Measurements from ENCODE around the gene ZNF70. TPM values are rescaled to one million over a fixed set of nuclear protein-coding genes. Genes with fewer than 3 reads are reported as not detected.

Gene ZNF70
- total RNA-seq, 3 donors from 2014 or later, result 2.3 to 3.0 (median 2.6) TPM

- no peaks in the 10 kb centered on the region for H3K9me3 Mint-ChIP-seq
- H3K27me3 Mint-ChIP-seq (ENCODE audit: low read depth), result no peaks in the 10 kb centered on the region
- H3K36me3 Mint-ChIP-seq (ENCODE audit: insufficient read depth), result peaks cover 75% of the 10 kb centered on the region
- DNase-seq (no peak), ATAC-seq (no peak)
- H3K4me1 Mint-ChIP-seq (ENCODE audit: low read depth), result peaks cover 52% of the 10 kb centered on the region
- H3K4me3 Mint-ChIP-seq, result no peak overlapping the region
Measured at GRCh38 chr22:23709107-23709506, 41.8 kb downstream of the ZNF70 start.

DNA sequence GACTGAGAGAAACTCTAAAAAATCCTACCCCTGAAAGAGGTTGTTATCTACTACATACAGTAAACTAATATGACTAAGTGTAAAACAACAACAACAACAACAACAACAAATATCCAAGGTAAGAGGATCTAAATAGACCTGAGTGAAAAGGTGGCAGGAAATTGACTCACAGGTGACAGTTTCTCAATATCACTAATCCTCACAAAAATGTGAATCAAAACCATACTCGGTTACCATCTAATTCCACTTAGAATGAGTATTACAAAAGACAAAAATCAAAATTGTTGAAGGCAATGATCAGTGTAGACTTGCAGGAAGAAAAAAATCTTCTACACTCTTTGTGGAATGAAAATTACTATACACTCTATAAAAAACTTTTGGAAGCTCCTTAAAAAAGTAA, 42.6 kb downstream of the ZNF70 start:
- H3K9me3 Mint-ChIP-seq, result no peaks in the 10 kb centered on the region
- H3K4me1 Mint-ChIP-seq (ENCODE audit: low read depth), result peaks cover 54% of the 10 kb centered on the region
- no peaks in the 10 kb centered on the region for H3K27me3 Mint-ChIP-seq (ENCODE audit: low read depth)
- ATAC-seq (peak; percentile 33 to 45), DNase-seq (no peak)
- no peak overlapping the region for H3K4me3 Mint-ChIP-seq
- H3K36me3 Mint-ChIP-seq (ENCODE audit: insufficient read depth), result peaks cover 75% of the 10 kb centered on the region

DNA sequence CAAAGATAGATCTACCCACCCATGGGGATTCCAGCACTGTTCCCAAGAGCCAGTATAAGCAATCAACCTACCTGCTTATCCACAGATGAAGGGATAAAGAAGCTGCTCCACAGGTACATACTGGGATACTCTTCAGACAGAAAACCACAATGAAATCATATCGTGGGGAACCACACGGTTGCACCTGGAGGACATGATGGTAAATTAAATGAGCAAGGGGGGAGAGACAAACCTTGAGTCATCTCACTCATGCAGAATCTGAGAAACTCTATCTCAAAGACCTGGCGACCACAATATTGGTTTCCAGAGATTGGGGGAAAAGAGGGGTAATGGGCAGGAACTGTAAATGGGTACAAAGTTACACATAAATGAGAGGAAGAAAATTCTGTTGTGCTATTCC, 45.6 kb downstream of the ZNF70 start:
- H3K36me3 Mint-ChIP-seq (ENCODE audit: insufficient read depth), result peaks cover 88% of the 10 kb centered on the region
- H3K4me1 Mint-ChIP-seq (ENCODE audit: low read depth), result peaks cover 69% of the 10 kb centered on the region
- H3K4me3 Mint-ChIP-seq, result peak overlapping the region; percentile 7
- DNase-seq (no peak), ATAC-seq (peak; percentile 74 to 80)
- no peaks in the 10 kb centered on the region for H3K27me3 Mint-ChIP-seq (ENCODE audit: low read depth)
- H3K9me3 Mint-ChIP-seq, result no peaks in the 10 kb centered on the region

- Mint-ChIP-seq H3K9me3 (no peaks in the 10 kb centered on the region), H3K4me3 (peak overlapping the region; percentile 7), H3K4me1 (ENCODE audit: low read depth) (peaks cover 69% of the 10 kb centered on the region), H3K27me3 (ENCODE audit: low read depth) (no peaks in the 10 kb centered on the region), H3K36me3 (ENCODE audit: insufficient read depth) (peaks cover 87% of the 10 kb centered on the region)
- peak; percentile 65 to 68 for ATAC-seq
- DNase-seq, result no peak
Measured at GRCh38 chr22:23704829-23705228, 46.1 kb downstream of the ZNF70 start.

GRCh38 chr22:23704062-23704461, 46.9 kb downstream of the ZNF70 start:
- peaks cover 85% of the 10 kb centered on the region for H3K36me3 Mint-ChIP-seq (ENCODE audit: insufficient read depth)
- peaks cover 63% of the 10 kb centered on the region for H3K4me1 Mint-ChIP-seq (ENCODE audit: low read depth)
- no peak for ATAC-seq
- DNase-seq, result no peak
- H3K27me3 Mint-ChIP-seq (ENCODE audit: low read depth), result no peaks in the 10 kb centered on the region
- H3K9me3 Mint-ChIP-seq, result no peaks in the 10 kb centered on the region
- no peak overlapping the region for H3K4me3 Mint-ChIP-seq

DNA sequence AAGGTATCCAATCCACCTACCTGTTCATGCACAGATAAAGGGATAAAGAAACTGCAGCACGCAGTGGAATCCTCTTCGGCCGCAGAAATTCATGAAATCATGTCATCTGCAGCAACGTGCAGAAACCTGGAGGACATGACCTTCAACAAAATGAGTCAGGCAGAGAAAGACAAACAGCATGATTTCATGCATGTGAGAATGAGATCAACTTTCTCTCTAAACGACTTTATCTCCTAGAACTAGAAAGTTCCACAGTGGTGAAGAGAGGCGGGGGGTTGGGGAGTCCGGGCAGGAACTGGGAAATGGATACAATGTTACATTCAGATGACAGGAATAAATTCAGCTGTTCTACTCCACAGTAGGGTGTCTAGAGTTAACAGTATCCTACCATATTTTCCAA, 50.2 kb downstream of the ZNF70 start:
- ATAC-seq (no peak), DNase-seq (no peak)
- Mint-ChIP-seq H3K36me3 (ENCODE audit: insufficient read depth) (peaks cover 62% of the 10 kb centered on the region), H3K27me3 (ENCODE audit: low read depth) (no peaks in the 10 kb centered on the region), H3K4me3 (no peak overlapping the region), H3K4me1 (ENCODE audit: low read depth) (peaks cover 66% of the 10 kb centered on the region), H3K9me3 (no peaks in the 10 kb centered on the region)

- Mint-ChIP-seq H3K36me3 (ENCODE audit: insufficient read depth) (peaks cover 53% of the 10 kb centered on the region), H3K9me3 (no peaks in the 10 kb centered on the region), H3K27me3 (ENCODE audit: low read depth) (no peaks in the 10 kb centered on the region), H3K4me3 (no peak overlapping the region), H3K4me1 (ENCODE audit: low read depth) (peaks cover 60% of the 10 kb centered on the region)
- ATAC-seq, result no peak
- no peak for DNase-seq
Measured at GRCh38 chr22:23698673-23699235, 52.2 kb downstream of the ZNF70 start.

- ATAC-seq, result no peak
- Mint-ChIP-seq H3K4me3 (no peak overlapping the region), H3K27me3 (ENCODE audit: low read depth) (no peaks in the 10 kb centered on the region), H3K9me3 (no peaks in the 10 kb centered on the region), H3K4me1 (ENCODE audit: low read depth) (peaks cover 56% of the 10 kb centered on the region), H3K36me3 (ENCODE audit: insufficient read depth) (peaks cover 51% of the 10 kb centered on the region)
- DNase-seq, result no peak
Measured at GRCh38 chr22:23698094-23698493, 52.8 kb downstream of the ZNF70 start.

DNA sequence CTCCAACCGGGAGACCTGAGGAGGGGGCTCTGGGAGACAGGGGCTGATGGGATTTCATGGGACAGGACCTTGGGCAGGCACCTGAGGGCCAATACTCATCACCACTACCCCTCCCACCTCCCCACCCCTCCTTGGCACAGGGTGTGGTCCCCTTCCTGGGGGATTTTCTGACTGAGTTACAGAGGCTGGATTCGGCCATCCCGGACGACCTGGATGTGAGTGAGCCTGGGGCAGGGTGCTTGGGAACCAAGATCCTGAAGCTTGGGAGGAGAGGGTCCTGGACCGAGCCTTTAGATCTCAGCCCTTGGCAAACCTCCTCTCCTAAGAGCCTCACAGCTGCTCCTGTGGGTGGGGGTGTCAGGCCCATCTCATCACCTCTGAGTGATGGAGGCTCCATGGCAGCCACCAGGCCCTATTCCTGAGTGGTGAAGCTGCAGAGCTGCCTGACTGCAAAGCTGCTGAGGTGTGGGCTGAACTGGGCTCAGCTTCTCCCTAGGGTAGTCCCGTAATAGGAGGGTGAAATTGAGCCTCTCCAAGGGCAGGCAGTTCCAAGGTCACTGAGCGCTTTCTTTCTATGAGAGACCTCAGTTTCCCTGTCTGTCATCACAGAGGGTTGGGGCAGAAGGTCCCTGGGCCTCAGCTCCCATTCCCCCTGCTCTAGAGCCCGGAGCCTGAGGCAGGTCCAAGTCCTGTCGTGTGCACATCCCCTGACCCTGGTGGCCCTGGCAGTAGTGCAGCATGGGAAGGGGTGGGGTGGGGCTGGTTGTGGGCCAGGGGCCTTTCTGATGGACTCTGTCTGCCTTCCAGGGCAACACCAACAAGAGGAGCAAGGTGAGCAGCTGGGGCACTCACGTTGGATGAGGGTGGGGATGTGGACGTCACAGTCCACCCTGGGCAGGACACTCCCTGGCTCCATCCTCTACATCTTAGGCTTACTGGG, 53.6 kb downstream of the ZNF70 start:
- DNase-seq (no peak), ATAC-seq (no peak)
- H3K36me3 Mint-ChIP-seq (ENCODE audit: insufficient read depth), result peaks cover 50% of the 10 kb centered on the region
- H3K4me3 Mint-ChIP-seq, result peak overlapping the region; percentile 94
- H3K4me1 Mint-ChIP-seq (ENCODE audit: low read depth), result peaks cover 50% of the 10 kb centered on the region
- no peaks in the 10 kb centered on the region for H3K27me3 Mint-ChIP-seq (ENCODE audit: low read depth)
- no peaks in the 10 kb centered on the region for H3K9me3 Mint-ChIP-seq

- ATAC-seq (peak; percentile 99), DNase-seq (peak; percentile 67)
- peaks cover 46% of the 10 kb centered on the region for H3K4me1 Mint-ChIP-seq (ENCODE audit: low read depth)
- H3K27me3 Mint-ChIP-seq (ENCODE audit: low read depth), result no peaks in the 10 kb centered on the region
- H3K4me3 Mint-ChIP-seq, result peak overlapping the region; percentile 94
- peaks cover 41% of the 10 kb centered on the region for H3K36me3 Mint-ChIP-seq (ENCODE audit: insufficient read depth)
- H3K9me3 Mint-ChIP-seq, result no peaks in the 10 kb centered on the region
Measured at GRCh38 chr22:23696326-23696851, 54.5 kb downstream of the ZNF70 start.

GRCh38 chr22:23695571-23696325, 55.2 kb downstream of the ZNF70 start:
- Mint-ChIP-seq H3K27me3 (ENCODE audit: low read depth) (no peaks in the 10 kb centered on the region), H3K4me1 (ENCODE audit: low read depth) (peaks cover 44% of the 10 kb centered on the region), H3K9me3 (no peaks in the 10 kb centered on the region), H3K36me3 (ENCODE audit: insufficient read depth) (peaks cover 39% of the 10 kb centered on the region), H3K4me3 (peak overlapping the region; percentile 94)
- DNase-seq (no peak), ATAC-seq (no peak)

DNA sequence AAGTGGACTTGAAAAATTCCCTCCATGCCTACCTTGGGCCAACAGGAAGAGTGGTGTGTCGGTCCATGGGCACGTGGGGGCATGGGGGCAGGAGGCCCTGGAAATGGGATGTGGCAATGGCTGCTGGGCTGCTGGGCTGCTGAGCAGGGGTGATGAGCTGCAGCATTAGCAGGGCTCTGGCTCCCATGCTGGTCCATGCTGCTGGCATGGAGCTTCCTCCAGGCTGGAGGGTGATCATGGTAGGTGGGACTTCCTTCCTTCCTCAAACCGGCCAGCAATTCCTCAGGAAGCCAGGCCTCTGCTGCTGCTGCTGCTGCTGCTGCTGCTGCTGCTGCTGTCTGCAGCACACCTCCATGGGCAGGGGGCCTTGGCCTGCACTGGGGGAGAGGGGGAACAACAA, 55.8 kb downstream of the ZNF70 start:
- no peak for DNase-seq
- no peaks in the 10 kb centered on the region for H3K9me3 Mint-ChIP-seq
- no peaks in the 10 kb centered on the region for H3K27me3 Mint-ChIP-seq (ENCODE audit: low read depth)
- H3K4me3 Mint-ChIP-seq, result no peak overlapping the region
- ATAC-seq, result no peak
- H3K4me1 Mint-ChIP-seq (ENCODE audit: low read depth), result peaks cover 40% of the 10 kb centered on the region
- H3K36me3 Mint-ChIP-seq (ENCODE audit: insufficient read depth), result peaks cover 38% of the 10 kb centered on the region

GRCh38 chr22:23693979-23694680, 56.8 kb downstream of the ZNF70 start:
- no peak for DNase-seq

More at GRCh38 chr22:23693979-23694680, 56.8 kb downstream of the ZNF70 start:
- Mint-ChIP-seq H3K4me3 (no peak overlapping the region), H3K27me3 (ENCODE audit: low read depth) (no peaks in the 10 kb centered on the region), H3K36me3 (ENCODE audit: insufficient read depth) (peaks cover 32% of the 10 kb centered on the region), H3K4me1 (ENCODE audit: low read depth) (peaks cover 40% of the 10 kb centered on the region), H3K9me3 (no peaks in the 10 kb centered on the region)
- ATAC-seq, result no peak
